Tibial artery (tissue), 4 donors: ENCODE measurements around the gene SLC25A21.

ENCODE experiments used
- DNase-seq, 2 donors: peaks; one replicate each; pipeline ENCODE4 v3.0.0-alpha.2; 2019
- H3K27ac ChIP-seq, 2 donors: fragments of 200-600 bp; sonication (generic) in 1 of 2; 1 replicate in 1 of 2; 2 replicates in 1 of 2; pipeline ENCODE4 v1.5.1; 2018 to 2019; ENCODE audit warnings: mild to moderate bottlenecking in 1 of 2
- H3K27me3 ChIP-seq, 2 donors: fragments of 200-600 bp; sonication (generic) in 1 of 2; one replicate each; pipeline versions ENCODE4 v1.5.1 to v1.6.0; 2016 to 2019
- H3K36me3 ChIP-seq, 3 donors: fragments of 200-600 bp; sonication (generic) in 2 of 3; one replicate each; pipeline ENCODE4 v1.5.1; 2016 to 2019; ENCODE audit warnings: mild to moderate bottlenecking in 2 of 3
- H3K4me1 ChIP-seq, 4 donors: fragments of 200-600 bp; sonication (generic) in 2 of 4; 1 replicate in 3 of 4; 2 replicates in 1 of 4; pipeline ENCODE4 v1.5.1; 2016 to 2019
- H3K4me3 ChIP-seq, 2 donors: fragments of 200-600 bp; sonication (generic) in 1 of 2; 1 replicate in 1 of 2; 2 replicates in 1 of 2; pipeline ENCODE4 v1.5.1; 2018 to 2019; ENCODE audit warnings: mild to moderate bottlenecking in 2 of 2
- H3K9me3 ChIP-seq, 3 donors: fragments of 200-600 bp; sonication (generic) in 1 of 3; one replicate each; pipeline ENCODE4 v1.5.1; 2016 to 2019
- CTCF ChIP-seq, 2 experiments: fragments of 200-600 bp in 1 of 2; fragments of 450-650 bp in 1 of 2; IDR thresholded peaks; one replicate each; pipeline ENCODE4 v1.5.1; 2017 to 2019; ENCODE audit warnings: antibody characterized with exemption in 2 of 2, mild to moderate bottlenecking in 1 of 2, moderate library complexity in 1 of 2
- intact Hi-C: fragments of 100-400 bp; cut with DNase I; formaldehyde crosslinking; loops from one replicate; pipeline ENCODE4 v1.15.0; 2023; ENCODE audit warnings: low total_unique reads

SLC25A21 gene

DNA sequence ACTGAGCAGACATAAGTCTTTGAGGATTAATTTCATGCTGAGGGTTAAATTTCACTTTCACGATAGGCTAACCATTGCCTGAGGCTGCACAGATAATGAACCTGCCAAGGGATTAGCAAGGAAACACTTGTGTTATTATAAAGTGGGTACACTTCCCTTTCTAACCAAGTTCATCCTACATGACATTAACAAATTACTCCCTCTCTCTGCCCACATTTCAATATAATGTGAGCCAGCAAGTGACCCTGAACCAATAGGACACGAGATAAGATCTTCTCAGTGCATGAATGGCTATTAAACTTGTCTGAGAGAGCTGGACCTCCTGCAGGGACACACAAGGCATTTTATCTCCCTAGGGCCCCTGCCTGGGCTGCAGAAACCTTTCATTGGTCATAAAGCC lies 337.3 kb downstream of the SLC25A21 start:
- H3K9me3 ChIP-seq, result no peaks in the 10 kb centered on the region
- peaks cover 0 to 4% of the 10 kb centered on the region in 2 donors for H3K27me3 ChIP-seq
- TF ChIP-seq CTCF (IDR thresholded peaks at IDR 0.05), result no peak
- H3K27ac ChIP-seq, result no peak overlapping the region
- intact Hi-C loops, result no loop called here
- peaks cover 0 to 4% (median 0%) of the 10 kb centered on the region in 4 donors for H3K4me1 ChIP-seq
- H3K36me3 ChIP-seq, result no peaks in the 10 kb centered on the region
- no peak for DNase-seq
- H3K4me3 ChIP-seq, result no peak overlapping the region

DNA sequence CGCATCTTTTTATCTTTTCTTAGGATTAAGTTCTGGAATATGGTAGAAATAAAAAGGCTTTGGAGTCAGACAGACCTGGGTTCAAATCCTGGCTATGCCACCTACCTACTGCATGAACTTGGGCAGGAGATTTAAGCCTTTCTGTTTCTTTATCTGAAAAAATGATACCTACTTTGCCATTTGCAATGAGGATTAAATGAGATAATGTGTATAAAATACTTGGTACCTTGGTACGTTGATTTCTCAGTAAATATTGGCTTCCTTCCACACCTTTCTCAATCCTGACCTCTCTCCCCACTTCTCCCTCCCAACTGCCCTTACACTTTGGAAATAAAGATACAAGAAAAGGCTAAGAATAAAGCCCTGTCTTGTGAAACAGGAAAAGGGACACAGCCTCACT lies 338.1 kb downstream of the SLC25A21 start:
- peaks cover 0 to 4% (median 0%) of the 10 kb centered on the region in 4 donors for H3K4me1 ChIP-seq
- no peak overlapping the region for H3K27ac ChIP-seq
- intact Hi-C loops, result no loop called here
- H3K9me3 ChIP-seq, result no peaks in the 10 kb centered on the region
- no peak for TF ChIP-seq CTCF (IDR thresholded peaks at IDR 0.05)
- DNase-seq, result no peak
- no peaks in the 10 kb centered on the region for H3K36me3 ChIP-seq
- H3K27me3 ChIP-seq, result peaks cover 0 to 4% of the 10 kb centered on the region in 2 donors
- H3K4me3 ChIP-seq, result no peak overlapping the region

GRCh38 chr14:36829547-36829946 lies 342.9 kb downstream of the SLC25A21 start:
- peaks cover 0 to 4% (median 0%) of the 10 kb centered on the region in 4 donors for H3K4me1 ChIP-seq
- H3K9me3 ChIP-seq, result no peaks in the 10 kb centered on the region
- no peak overlapping the region for H3K4me3 ChIP-seq
- H3K27ac ChIP-seq, result no peak overlapping the region
- no peaks in the 10 kb centered on the region for H3K27me3 ChIP-seq
- intact Hi-C loops, result no loop called here
- no peaks in the 10 kb centered on the region for H3K36me3 ChIP-seq
- no peak for DNase-seq
- no peak for TF ChIP-seq CTCF (IDR thresholded peaks at IDR 0.05)

DNA sequence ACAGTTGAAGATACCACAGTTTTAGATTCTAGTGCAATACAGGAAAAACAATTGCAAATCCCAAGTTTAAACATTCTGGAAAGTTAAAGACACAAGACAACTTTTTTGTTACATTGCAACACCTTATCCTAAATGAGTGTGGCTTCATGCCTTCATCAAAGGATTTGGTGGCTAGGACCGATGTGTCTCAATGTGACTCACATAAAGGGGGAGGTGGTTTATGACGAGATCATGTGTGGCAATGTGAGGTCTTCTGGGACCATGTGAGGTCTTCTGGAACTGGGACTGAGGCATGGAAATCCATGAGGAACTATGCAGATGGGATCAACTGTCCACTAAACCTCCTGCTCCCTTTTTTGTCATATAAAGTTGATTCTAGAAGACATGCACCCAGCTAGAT lies 344.5 kb downstream of the SLC25A21 start:
- no peak for DNase-seq
- no peak for TF ChIP-seq CTCF (IDR thresholded peaks at IDR 0.05)
- peaks cover 0 to 4% (median 0%) of the 10 kb centered on the region in 4 donors for H3K4me1 ChIP-seq
- no peak overlapping the region for H3K27ac ChIP-seq
- intact Hi-C loops, result no loop called here
- H3K9me3 ChIP-seq, result no peaks in the 10 kb centered on the region
- no peaks in the 10 kb centered on the region for H3K36me3 ChIP-seq
- no peak overlapping the region for H3K4me3 ChIP-seq
- H3K27me3 ChIP-seq, result no peaks in the 10 kb centered on the region

GRCh38 chr14:36826614-36827013 lies 345.8 kb downstream of the SLC25A21 start:
- Histone ChIP-seq H3K36me3 (no peaks in the 10 kb centered on the region), H3K4me1 (peaks cover 0 to under 1% (median 0%) of the 10 kb centered on the region in 4 donors), H3K27ac (no peak overlapping the region), H3K27me3 (no peaks in the 10 kb centered on the region), H3K4me3 (no peak overlapping the region), H3K9me3 (no peaks in the 10 kb centered on the region)
- intact Hi-C loops, result no loop called here
- DNase-seq, result no peak
- no peak for TF ChIP-seq CTCF (IDR thresholded peaks at IDR 0.05)

DNA sequence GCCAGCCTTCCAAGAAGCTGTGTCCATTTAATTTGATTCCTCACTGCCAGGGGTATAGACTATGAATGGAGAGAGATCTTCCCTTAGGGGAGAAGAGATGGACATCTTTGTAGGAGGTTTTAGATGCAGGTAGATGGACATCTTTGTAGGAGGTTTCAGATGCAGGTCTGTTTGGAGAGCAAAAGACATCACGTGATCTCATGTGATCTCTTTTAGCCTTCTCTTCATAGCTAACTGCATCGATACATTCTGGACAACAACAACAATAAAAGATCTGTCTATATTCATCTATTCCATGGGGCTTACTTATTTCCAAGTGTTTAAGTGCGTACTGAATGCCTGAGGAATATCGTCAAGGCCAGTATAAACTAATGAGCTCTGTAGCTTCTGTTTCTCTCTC lies 347.6 kb downstream of the SLC25A21 start:
- no peak for DNase-seq
- H3K9me3 ChIP-seq, result no peaks in the 10 kb centered on the region
- TF ChIP-seq CTCF (IDR thresholded peaks at IDR 0.05), result no peak
- H3K27ac ChIP-seq, result no peak overlapping the region
- no peaks in the 10 kb centered on the region for H3K4me1 ChIP-seq
- no peaks in the 10 kb centered on the region for H3K27me3 ChIP-seq
- intact Hi-C loops, result no loop called here
- no peak overlapping the region for H3K4me3 ChIP-seq
- no peaks in the 10 kb centered on the region for H3K36me3 ChIP-seq
